ENCODE results near the gene CREB5.

GRCh38 chr7:28725045-28725642, 312.8 kb downstream of the CREB5 start:
- no peak for TF ChIP-seq CTCF (conservative IDR thresholded peaks at IDR 0.05; ENCODE audit: low read depth in 2 of 2)
- TF ChIP-seq POLR2AphosphoS5 (IDR thresholded peaks at IDR 0.05; ENCODE audit: low read depth), result no peak
- TF ChIP-seq ETS1 (IDR thresholded peaks at IDR 0.05), result no peak
- TF ChIP-seq EZH2 (IDR thresholded peaks at IDR 0.05; ENCODE audit: low read depth, unreplicated experiment), result no peak
- no peak for TF ChIP-seq REST (IDR thresholded peaks at IDR 0.05; ENCODE audit: unreplicated experiment)
- no peak for TF ChIP-seq EZH2phosphoT487 (IDR thresholded peaks at IDR 0.05; ENCODE audit: unreplicated experiment)
- no peak for TF ChIP-seq ZNF331 (CRISPR knock-in tag; IDR thresholded peaks at IDR 0.05; ENCODE audit: low read depth)
- TF ChIP-seq CREB1 (CRISPR knock-in tag; IDR thresholded peaks at IDR 0.05; ENCODE audit: low read depth), result no peak
- TF ChIP-seq JUNB (IDR thresholded peaks at IDR 0.05; ENCODE audit: unreplicated experiment), result no peak
- no peak for TF ChIP-seq ZNF462 (CRISPR knock-in tag; IDR thresholded peaks at IDR 0.05)
